ENCODE data around the gene IQSEC3. TPM values are rescaled to one million over a fixed set of nuclear protein-coding genes. Genes with fewer than 3 reads are reported as not detected.

Gene IQSEC3
- total and polyA plus RNA-seq, 10 of the 15 experiments (the other 5 are each of a cell fraction or from before 2014, with no cell fraction given): not detected

DNA sequence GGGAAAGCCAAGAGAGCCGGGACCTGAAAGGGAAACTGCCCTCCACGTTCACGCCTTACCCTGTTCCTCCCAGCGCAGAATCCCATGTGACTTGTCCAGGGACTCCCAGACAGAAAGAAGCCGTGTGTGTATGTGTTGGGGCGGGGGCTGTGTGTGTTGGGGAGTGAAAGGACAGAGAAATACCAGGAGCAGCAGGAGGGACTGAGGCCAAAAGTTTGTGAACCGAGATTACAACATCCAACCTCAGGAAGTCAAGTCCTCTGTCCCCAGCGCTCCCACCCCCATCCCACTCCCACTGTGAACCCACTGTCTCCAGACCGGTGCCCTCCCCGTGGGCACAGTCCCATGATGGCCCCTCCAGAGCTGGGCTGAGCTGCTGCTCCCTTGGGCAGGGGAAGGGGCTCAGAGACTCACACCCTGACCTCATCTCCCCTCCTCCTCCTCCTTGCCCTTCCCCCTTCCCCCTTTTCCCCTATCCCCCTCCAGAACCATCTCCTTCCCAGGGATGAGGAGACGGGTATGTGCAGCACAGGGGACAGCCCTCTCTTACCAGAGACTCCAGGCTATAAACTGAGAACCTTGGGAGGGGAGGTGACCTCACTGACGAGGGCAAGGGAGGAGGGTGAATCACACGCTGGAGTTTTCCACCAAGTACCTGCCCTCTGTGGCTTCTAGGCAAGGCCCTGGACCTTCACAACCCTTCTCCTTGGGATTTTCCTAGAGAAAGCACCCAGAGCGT lies 147.6 kb downstream of the IQSEC3 start, which contains the start of gene SLC6A12:
Gene SLC6A12 (minus strand): TSS at position 155 of the 739 bp plus-strand sequence. CDS start 4,171 bp downstream, outside the sequence.
- FAIRE-seq (no peak), ATAC-seq (no peak), DNase-seq (ENCODE audit: low read depth, low spot score) (no peak)
- H2AFZ ChIP-seq (ENCODE audit: control insufficient read depth, low read depth, low read length): no peak within 1 kb of the TSS
- no peak within 1 kb of the TSS for H3K27ac ChIP-seq (ENCODE audit: control insufficient read depth, insufficient read depth)
- H3K36me3 ChIP-seq (ENCODE audit: control insufficient read depth in 2 of 2, insufficient read depth in 2 of 2, low read length in 1 of 2): no peaks in the 10 kb centered on the region
- TF ChIP-seq CHD1 (IDR thresholded peaks at IDR 0.05; ENCODE audit: low read depth, low read length) (no peak), MEF2B (IDR thresholded peaks at IDR 0.05; ENCODE audit: partially characterized antibody, poor library complexity, severe bottlenecking) (no peak), NBN (IDR thresholded peaks at IDR 0.05) (no peak)
- TF ChIP-seq, protein P1, sequence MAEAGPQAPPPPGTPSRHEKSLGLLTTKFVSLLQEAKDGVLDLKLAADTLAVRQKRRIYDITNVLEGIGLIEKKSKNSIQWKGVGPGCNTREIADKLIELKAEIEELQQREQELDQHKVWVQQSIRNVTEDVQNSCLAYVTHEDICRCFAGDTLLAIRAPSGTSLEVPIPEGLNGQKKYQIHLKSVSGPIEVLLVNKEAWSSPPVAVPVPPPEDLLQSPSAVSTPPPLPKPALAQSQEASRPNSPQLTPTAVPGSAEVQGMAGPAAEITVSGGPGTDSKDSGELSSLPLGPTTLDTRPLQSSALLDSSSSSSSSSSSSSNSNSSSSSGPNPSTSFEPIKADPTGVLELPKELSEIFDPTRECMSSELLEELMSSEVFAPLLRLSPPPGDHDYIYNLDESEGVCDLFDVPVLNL (IDR thresholded peaks at IDR 0.05; ENCODE audit: low read depth, low read length): no peak
- TF ChIP-seq, protein P2, sequence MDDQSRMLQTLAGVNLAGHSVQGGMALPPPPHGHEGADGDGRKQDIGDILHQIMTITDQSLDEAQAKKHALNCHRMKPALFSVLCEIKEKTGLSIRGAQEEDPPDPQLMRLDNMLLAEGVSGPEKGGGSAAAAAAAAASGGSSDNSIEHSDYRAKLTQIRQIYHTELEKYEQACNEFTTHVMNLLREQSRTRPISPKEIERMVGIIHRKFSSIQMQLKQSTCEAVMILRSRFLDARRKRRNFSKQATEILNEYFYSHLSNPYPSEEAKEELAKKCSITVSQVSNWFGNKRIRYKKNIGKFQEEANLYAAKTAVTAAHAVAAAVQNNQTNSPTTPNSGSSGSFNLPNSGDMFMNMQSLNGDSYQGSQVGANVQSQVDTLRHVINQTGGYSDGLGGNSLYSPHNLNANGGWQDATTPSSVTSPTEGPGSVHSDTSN (IDR thresholded peaks at IDR 0.05; ENCODE audit: insufficient replicate concordance, low read depth, low read length): no peak
- POLR2A ChIA-PET: no interaction called here
- no TSS peak for BruUV-seq (replicated peaks)
- no peaks in the 10 kb centered on the region for H4K20me1 ChIP-seq (ENCODE audit: control insufficient read depth, insufficient read depth)
- RAD21 ChIA-PET (ENCODE audit: unreplicated experiment): no interaction called here
- intact Hi-C loops (cut with micrococcal nuclease; ENCODE audit: unreplicated experiment): no loop called here
- in situ Hi-C loops (cut with MboI): no loop called here
- peaks cover 10% of the 10 kb centered on the region for H3K4me1 ChIP-seq (ENCODE audit: control insufficient read depth, insufficient read depth, low read length)
- SMC1A ChIA-PET (ENCODE audit: uncharacterized antibody, unreplicated experiment): no interaction called here
- CTCF ChIA-PET: no interaction called here
- H3K9me3 ChIP-seq (replicated peaks; ENCODE audit: control insufficient read depth, insufficient read depth, low read length): no peaks in the 10 kb centered on the region
- no peak within 1 kb of the TSS for H3K4me2 ChIP-seq (ENCODE audit: control insufficient read depth, insufficient read depth)
- 12% methylated on average over 13 of the region's 14 CpGs for WGBS (ENCODE audit: insufficient coverage, insufficient replicate concordance, low lambda C conversion rate, missing lambda C conversion rate)
- peaks cover 0 to 2% of the 10 kb centered on the region in 2 experiments; a peak in 2 of 4 replicates for H3K27me3 ChIP-seq (replicated peaks in 1 of 2; ENCODE audit: control insufficient read depth in 2 of 2, insufficient read depth in 2 of 2, low read length in 1 of 2)
- no peak within 1 kb of the TSS for H3K4me3 ChIP-seq
- no peaks in the 10 kb centered on the region for H3K79me2 ChIP-seq (ENCODE audit: control insufficient read depth, insufficient read depth, low read length)
- no peak within 1 kb of the TSS for H3K9ac ChIP-seq (ENCODE audit: control insufficient read depth, insufficient read depth, low read length)
